ENCODE measurements around the gene CCDC40. TPM values are rescaled to one million over a fixed set of nuclear protein-coding genes. Genes with fewer than 3 reads are reported as not detected.
A peak's percentile ranks its signal among the peaks of the same experiment; 100 is the strongest.

Gene CCDC40
- total and polyA plus RNA-seq, 9 of the 15 experiments (the other 6 are each of a cell fraction or from before 2014, with no cell fraction given): 0.07 to 0.33 TPM; not detected in 7

GRCh38 chr17:80026359-80027042 is 9.9 kb upstream of the CCDC40 start:
- ChIA-PET CTCF (ENCODE audit: low intra/inter-chr PET ratio) (no interaction called here), POLR2A (interaction anchor here (0.7 kb wide), 2 partner anchors 28 to 200 kb away, joined by 3 read pairs; no protein-coding TSS in a partner anchor)
- no TSS peak for BruUV-seq (replicated peaks)
- TF ChIP-seq PRDM10 (IDR thresholded peaks at IDR 0.05; ENCODE audit: partially characterized antibody) (no peak), NFIC (IDR thresholded peaks at IDR 0.05) (peak; percentile 67)
- DNase-seq (ENCODE audit: extremely low read depth in 1 of 4, low spot score in 3 of 4): no peak
- Histone ChIP-seq H3K27ac (ENCODE audit: extremely low read depth, low read depth, low read length) (no peak overlapping the region), H3K9ac (ENCODE audit: insufficient read depth in 1 of 2, low read depth in 2 of 2, low read length in 2 of 2) (no peak overlapping the region), H3K27me3 (ENCODE audit: control insufficient read depth in 2 of 2, insufficient read depth in 2 of 2, low read length in 2 of 2) (peaks cover 39 to 84% of the 10 kb centered on the region in 2 experiments), H3K36me3 (ENCODE audit: control insufficient read depth, insufficient read depth, low read length) (no peaks in the 10 kb centered on the region; the same call in 2 of the 3 replicates), H4K20me1 (replicated peaks; ENCODE audit: control insufficient read depth, insufficient read depth, low read length) (peaks cover 5% of the 10 kb centered on the region), H3K9me3 (replicated peaks; ENCODE audit: control insufficient read depth, insufficient read depth, low read depth, low read length) (no peaks in the 10 kb centered on the region), H3K4me1 (replicated peaks in 1 of 2; ENCODE audit: control insufficient read depth in 2 of 2, insufficient read depth in 2 of 2, low read length in 2 of 2) (peaks cover 0 to 17% of the 10 kb centered on the region in 2 experiments; a peak in 2 of 5 replicates), H3K9me1 (ENCODE audit: control insufficient read depth, insufficient read depth, low read length) (no peaks in the 10 kb centered on the region), H3K79me2 (ENCODE audit: control insufficient read depth, insufficient read depth, low read length) (no peaks in the 10 kb centered on the region), H3K4me3 (no peak overlapping the region), H3K4me2 (ENCODE audit: insufficient read depth, low read length) (no peak overlapping the region), H2AFZ (ENCODE audit: low read depth, low read length) (no peak overlapping the region)
- FAIRE-seq: no peak
- in situ Hi-C loops (cut with MboI): no loop called here
- WGBS (ENCODE audit: insufficient coverage, low coverage, missing lambda C conversion rate): 0% methylated on average over 10 of the region's 10 CpGs
- intact Hi-C loops (cut with micrococcal nuclease): no loop called here
- ATAC-seq: no peak

All from K562 (cell line).